ENCODE data around the gene HBA2. TPM values are rescaled to one million over a fixed set of nuclear protein-coding genes. Genes with fewer than 3 reads are reported as not detected.
A peak's percentile ranks its signal among the peaks of the same experiment; 100 is the strongest.

Gene HBA2
- total and polyA plus RNA-seq, 9 of the 15 experiments (the other 6 are each of a cell fraction or from before 2014, with no cell fraction given), result 40.4 to 853 (median 286) TPM

GRCh38 chr16:164827-165538, 7.7 kb upstream of the HBA2 start (continued):
- TF ChIP-seq MGA (IDR thresholded peaks at IDR 0.05) (peak; percentile 37; the same call in 1 of the 2 replicates), SAFB2 (IDR thresholded peaks at IDR 0.05; ENCODE audit: borderline replicate concordance, low read depth, low read length, severe bottlenecking) (no peak), ZNF318 (IDR thresholded peaks at IDR 0.05; ENCODE audit: borderline replicate concordance in 1 of 2, low read depth in 1 of 2) (no peak), RBFOX2 (IDR thresholded peaks at IDR 0.05; ENCODE audit: low read depth, low read length) (peak; percentile 31; the same call in 1 of the 2 replicates), ZNF274 (IDR thresholded peaks at IDR 0.05; ENCODE audit: borderline replicate concordance, low read depth, low read length) (no peak)
